GM12878 (cell line): ENCODE data around the gene PGRMC1. TPM values are rescaled to one million over a fixed set of nuclear protein-coding genes. Genes with fewer than 3 reads are reported as not detected.

Experiments used
- ATAC-seq: fragments of 200-7000 bp; cut with Tn5 transposase; 3 replicates; pipeline ENCODE4 v1.9.1; 2020; ENCODE audit warnings: mild to moderate bottlenecking, moderate library complexity
- BruUV-seq: library from RNA; stranded (reverse); fragments of 400-500 nt; replicated peaks from 2 replicates; lab custom pipeline; 2021; lab: Mats Ljungman, UMichigan
- CTCF ChIA-PET: fragments of 300-600 bp; sonication (Branson Sonifier 250); formaldehyde crosslinking; extraction: SDS; loops from one replicate; lab custom pipeline; 2021; ENCODE audit warnings: inconsistent platforms; lab: Yijun Ruan, JAX
- POLR2A ChIA-PET: fragments of 350-600 bp; formaldehyde crosslinking; extraction: SDS; loops from one replicate; lab custom pipeline; 2021; ENCODE audit warnings: inconsistent platforms; lab: Charles Lee
- RAD21 ChIA-PET: fragments of 300-600 bp; sonication (Branson Sonifier 250); formaldehyde crosslinking; loops from one replicate; lab custom pipeline; 2023; ENCODE audit warnings: antibody characterized with exemption; ENCODE audit not compliant: unreplicated experiment; lab: Charles Lee
- SMC1A ChIA-PET: fragments of 300-600 bp; sonication (Branson Sonifier 250); formaldehyde crosslinking; loops from one replicate; lab custom pipeline; 2023; ENCODE audit not compliant: unreplicated experiment, uncharacterized antibody; lab: Charles Lee
- DNase-seq: peaks from one replicate; pipeline ENCODE4 v3.0.0-alpha.2; 2011; ENCODE audit warnings: low read depth, low spot score
- FAIRE-seq: peaks from 3 replicates; lab custom pipeline; 2011; peaks lifted over from hg19 to GRCh38; lab: Jason Lieb, UNC
- H2AFZ ChIP-seq: 2 replicates; pipeline ENCODE4 v1.6.0; 2011; ENCODE audit warnings: low read depth, low read length, control low read depth; ENCODE audit not compliant: control insufficient read depth
- H3K27ac ChIP-seq: 2 replicates; pipeline ENCODE4 v1.5.1; 2011; ENCODE audit warnings: control low read depth; ENCODE audit not compliant: control insufficient read depth, insufficient read depth
- H3K27me3 ChIP-seq, 2 experiments: replicated peaks in 1 of 2; 2 replicates each; pipeline versions ENCODE4 v1.6.0 to v1.6.1; 2011; ENCODE audit warnings: low read length in 1 of 2; ENCODE audit not compliant: control insufficient read depth in 2 of 2, insufficient read depth in 2 of 2
- H3K36me3 ChIP-seq, 2 experiments: 2 replicates each; pipeline ENCODE4 v1.5.1; 2011; ENCODE audit warnings: low read length in 1 of 2; ENCODE audit not compliant: control insufficient read depth in 2 of 2, insufficient read depth in 2 of 2
- H3K4me1 ChIP-seq: 2 replicates; pipeline ENCODE4 v1.6.1; 2011; ENCODE audit warnings: mild to moderate bottlenecking, low read length, moderate library complexity, mixed read lengths; ENCODE audit not compliant: control insufficient read depth, insufficient read depth
- H3K4me2 ChIP-seq: 2 replicates; pipeline ENCODE4 v1.6.0; 2011; ENCODE audit warnings: control low read depth; ENCODE audit not compliant: control insufficient read depth, insufficient read depth
- H3K4me3 ChIP-seq: fragments of 200-600 bp; sonication (generic); 2 replicates; pipeline ENCODE4 v1.5.1; 2016
- H3K79me2 ChIP-seq: 2 replicates; pipeline ENCODE4 v1.6.0; 2011; ENCODE audit warnings: low read length; ENCODE audit not compliant: control insufficient read depth, insufficient read depth
- H3K9ac ChIP-seq: 2 replicates; pipeline ENCODE4 v1.8.0; 2011; ENCODE audit warnings: low read length, control low read depth, mixed read lengths; ENCODE audit not compliant: control insufficient read depth, insufficient read depth
- H3K9me3 ChIP-seq: replicated peaks from 3 replicates; pipeline ENCODE4 v1.5.1; 2011; ENCODE audit warnings: mild to moderate bottlenecking, low read length; ENCODE audit not compliant: control insufficient read depth, insufficient read depth
- H4K20me1 ChIP-seq: 2 replicates; pipeline ENCODE4 v1.6.0; 2011; ENCODE audit not compliant: control insufficient read depth, insufficient read depth
- BMI1 ChIP-seq: fragments of 450-650 bp; IDR thresholded peaks from 2 replicates; pipeline ENCODE4 v1.6.1; 2016; ENCODE audit warnings: mild to moderate bottlenecking, moderate library complexity, borderline replicate concordance
- CEBPB ChIP-seq, 2 experiments: fragments of 150-350 bp in 1 of 2; IDR thresholded peaks; 2 replicates each; pipeline ENCODE4 v1.6.1; 2012 to 2014; ENCODE audit warnings: low read depth in 2 of 2, low read length in 2 of 2, borderline replicate concordance in 1 of 2, inconsistent platforms in 1 of 2
- ETV6 ChIP-seq, 2 experiments: fragments of 450-650 bp in 1 of 2; IDR thresholded peaks in 1 of 2; conservative IDR thresholded peaks in 1 of 2; 2 replicates each; pipeline ENCODE4 v1.6.1; 2014; ENCODE audit warnings: antibody characterized with exemption in 1 of 2, borderline replicate concordance in 1 of 2, low read depth in 1 of 2, mild to moderate bottlenecking in 1 of 2, moderate library complexity in 1 of 2
- HDAC6 ChIP-seq: fragments of 200-600 bp; sonication (generic); IDR thresholded peaks from one replicate; pipeline ENCODE4 v1.8.0; 2017; ENCODE audit warnings: antibody characterized with exemption; ENCODE audit not compliant: unreplicated experiment
- HDGF ChIP-seq: fragments of 450-650 bp; IDR thresholded peaks from 2 replicates; pipeline ENCODE4 v1.6.1; 2016; ENCODE audit warnings: antibody characterized with exemption
- MEF2B ChIP-seq: fragments of 450-650 bp; IDR thresholded peaks from 2 replicates; pipeline ENCODE4 v1.6.1; 2018; ENCODE audit warnings: mild to moderate bottlenecking, moderate library complexity; ENCODE audit not compliant: partially characterized antibody, poor library complexity, severe bottlenecking
- MYB ChIP-seq: fragments of 150-350 bp; IDR thresholded peaks from 2 replicates; pipeline ENCODE4 v1.6.1; 2014; ENCODE audit warnings: mild to moderate bottlenecking, low read depth, low read length, borderline replicate concordance
- NFIC ChIP-seq: IDR thresholded peaks from 2 replicates; pipeline ENCODE4 v1.6.1; 2012; ENCODE audit warnings: low read depth, mild to moderate bottlenecking, inconsistent platforms, low read length, moderate library complexity
- SREBF1 ChIP-seq: IDR thresholded peaks from 2 replicates; pipeline ENCODE4 v1.6.1; 2012; ENCODE audit warnings: mild to moderate bottlenecking, low read length
- YY1 ChIP-seq: IDR thresholded peaks from 2 replicates; pipeline ENCODE4 v1.6.1; 2011; ENCODE audit warnings: low read depth, mild to moderate bottlenecking, low read length
- ZNF207 ChIP-seq: fragments of 450-650 bp; IDR thresholded peaks from 2 replicates; pipeline ENCODE4 v1.6.1; 2014; ENCODE audit warnings: antibody characterized with exemption, mild to moderate bottlenecking, borderline replicate concordance
- ZNF217 ChIP-seq: fragments of 450-650 bp; IDR thresholded peaks from 2 replicates; pipeline ENCODE4 v1.6.1; 2017; ENCODE audit warnings: antibody characterized with exemption, mild to moderate bottlenecking
- ZZZ3 ChIP-seq: IDR thresholded peaks from 2 replicates; pipeline ENCODE4 v1.6.1; 2011; ENCODE audit warnings: low read depth; ENCODE audit not compliant: control insufficient read depth, insufficient read length
- WGBS: methylation state at CpG from one replicate; pipeline ENCODE4 v1.1.6; 2016; ENCODE audit warnings: low lambda C conversion rate; ENCODE audit not compliant: insufficient replicate concordance, insufficient coverage; ENCODE audit errors: missing lambda C conversion rate; 5-methylcytosine and 5-hydroxymethylcytosine counted together
- in situ Hi-C: fragments of 300-500 bp; cut with MboI; formaldehyde crosslinking; loops from 9 replicates; pipeline ENCODE4 v1.14.3; 2018; ENCODE audit warnings: mixed read lengths
- intact Hi-C: fragments of 100-400 bp; cut with micrococcal nuclease; formaldehyde crosslinking; loops from one replicate; pipeline ENCODE4 v1.14.2; 2022; ENCODE audit not compliant: unreplicated experiment
- polyA plus RNA-seq, 11 experiments: library from polyadenylated mRNA; depleted of rRNA in 4 of 11; unstranded in 6 of 11; stranded (reverse) in 5 of 11; fragments of >200 nt; fragmentation: Nextera tagmentation in 4 of 11; fragmentation: Illumina TruSeq in 1 of 11; extraction: Ambion mirVana in 4 of 11; extraction: Trizol in 1 of 11; gene quantifications; 1 replicate in 1 of 11; 2 replicates in 10 of 11; pipeline versions ENCODE4 v1.2.1 to v1.2.3, GENCODE V29; 2011 to 2016; ENCODE audit warnings: inconsistent platforms in 2 of 11, missing spikeins in 2 of 11, low read depth in 1 of 11
- total RNA-seq, 4 experiments: library from RNA; depleted of rRNA in 3 of 4; stranded (reverse); fragments of >200 nt in 3 of 4; fragmentation: Illumina TruSeq in 1 of 4; extraction: Trizol in 1 of 4; gene quantifications; 2 replicates each; pipeline versions ENCODE4 v1.2.1 to v1.2.3, GENCODE V29; 2013 to 2021
- TF ChIP-seq, protein P1 (sequence below): IDR thresholded peaks from 2 replicates; pipeline ENCODE4 v1.6.1; 2012; ENCODE audit warnings: low read depth, low read length, improper control_type of control experiment
- TF ChIP-seq, protein P2 (sequence below): fragments of 450-650 bp; IDR thresholded peaks from 2 replicates; pipeline ENCODE4 v1.6.1; 2014; ENCODE audit warnings: mild to moderate bottlenecking

The PGRMC1 gene
- total and polyA plus RNA-seq, 10 of the 15 experiments (the other 5 are each of a cell fraction or from before 2014, with no cell fraction given): 13.6 to 60.9 (median 43.3) TPM

DNA sequence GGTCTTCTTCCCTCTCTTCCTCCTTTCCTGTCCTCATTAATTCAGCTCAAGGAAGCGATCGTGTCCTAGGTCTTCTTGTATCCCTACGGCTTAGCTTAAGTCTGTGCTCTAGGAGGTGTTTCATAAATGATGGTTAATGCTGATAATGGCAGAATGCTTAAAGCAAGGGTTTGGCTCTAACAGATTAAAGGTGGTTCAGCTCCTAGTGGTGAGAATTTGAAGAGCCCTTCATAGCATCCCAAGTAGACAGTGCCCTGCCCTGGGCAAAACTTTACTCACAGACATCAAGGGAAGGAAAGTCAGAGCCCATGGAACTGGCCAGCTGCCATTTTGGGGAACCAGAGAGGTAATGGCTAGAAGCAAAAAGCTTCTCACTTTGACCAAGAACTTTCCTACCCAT is 47.0 kb upstream of the PGRMC1 start:
- 60% methylated on average over 3 of the region's 3 CpGs for WGBS
- no peaks in the 10 kb centered on the region for H3K27me3 ChIP-seq
- no peak for FAIRE-seq
- ATAC-seq: no peak
- no peak overlapping the region for H3K9ac ChIP-seq
- TF ChIP-seq SREBF1 (no peak), MEF2B (no peak), MYB (no peak), HDAC6 (no peak), NFIC (no peak), BMI1 (no peak)
- no peaks in the 10 kb centered on the region for H4K20me1 ChIP-seq
- H3K4me2 ChIP-seq: no peak overlapping the region
- ChIA-PET POLR2A (no interaction called here), CTCF (interaction anchor here (0.6 kb wide), 1 partner anchor 379 kb away, joined by 3 read pairs; no protein-coding TSS in a partner anchor), SMC1A (no interaction called here), RAD21 (no interaction called here)
- H3K79me2 ChIP-seq: no peaks in the 10 kb centered on the region
- BruUV-seq: no TSS peak
- no peak overlapping the region for H3K4me3 ChIP-seq
- no peak overlapping the region for H2AFZ ChIP-seq
- no peak overlapping the region for H3K27ac ChIP-seq
- no peaks in the 10 kb centered on the region for H3K4me1 ChIP-seq
- in situ Hi-C loops (no loop called here), intact Hi-C loops (no loop called here)
- H3K36me3 ChIP-seq: no peaks in the 10 kb centered on the region
- no peak for DNase-seq
- H3K9me3 ChIP-seq: no peaks in the 10 kb centered on the region

DNA sequence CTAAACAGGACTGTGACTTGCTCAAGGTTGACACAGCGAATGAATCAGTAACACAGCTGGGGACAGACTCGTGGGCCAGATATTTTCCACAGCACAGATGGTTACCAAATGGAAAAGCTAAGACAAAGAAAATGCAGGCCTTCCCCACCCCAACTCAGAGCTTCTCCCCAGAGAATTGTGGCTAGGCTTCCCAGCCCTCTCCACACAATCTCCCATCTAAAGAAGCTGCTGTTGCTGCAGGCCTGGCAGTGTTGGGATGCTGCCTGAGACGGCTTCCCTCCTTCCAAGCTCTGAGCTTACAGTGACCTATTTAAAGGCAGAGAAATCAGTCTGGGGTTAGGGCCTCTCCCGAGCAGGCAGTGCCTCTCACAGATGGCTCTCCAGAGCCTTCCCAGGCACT is 46.5 kb upstream of the PGRMC1 start:
- no peaks in the 10 kb centered on the region for H3K36me3 ChIP-seq
- ChIA-PET RAD21 (no interaction called here), CTCF (no interaction called here), POLR2A (no interaction called here), SMC1A (no interaction called here)
- BruUV-seq: no TSS peak
- H3K4me3 ChIP-seq: no peak overlapping the region
- FAIRE-seq (no peak), DNase-seq (no peak), ATAC-seq (no peak)
- 0% methylated on average over 4 of the region's 4 CpGs for WGBS
- H3K4me2 ChIP-seq: no peak overlapping the region
- no peaks in the 10 kb centered on the region for H3K27me3 ChIP-seq
- no peak overlapping the region for H2AFZ ChIP-seq
- intact Hi-C loops: no loop called here
- no peaks in the 10 kb centered on the region for H3K79me2 ChIP-seq
- H3K27ac ChIP-seq: no peak overlapping the region
- H3K9me3 ChIP-seq: no peaks in the 10 kb centered on the region
- no peak overlapping the region for H3K9ac ChIP-seq
- H4K20me1 ChIP-seq: no peaks in the 10 kb centered on the region
- TF ChIP-seq HDGF (no peak), ZZZ3 (no peak), YY1 (no peak), ETV6 (conservative IDR thresholded peaks at IDR 0.05 in 1 of 2, IDR thresholded peaks at IDR 0.05 in 1 of 2; ENCODE audit: borderline replicate concordance in 1 of 2, low read depth in 1 of 2) (no peak), ZNF207 (no peak), CEBPB (IDR thresholded peaks at IDR 0.05; ENCODE audit: borderline replicate concordance in 1 of 2, low read depth in 2 of 2, low read length in 2 of 2) (no peak), ZNF217 (no peak)
- TF ChIP-seq, protein P1, sequence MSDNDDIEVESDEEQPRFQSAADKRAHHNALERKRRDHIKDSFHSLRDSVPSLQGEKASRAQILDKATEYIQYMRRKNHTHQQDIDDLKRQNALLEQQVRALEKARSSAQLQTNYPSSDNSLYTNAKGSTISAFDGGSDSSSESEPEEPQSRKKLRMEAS: no peak
- TF ChIP-seq, protein P2, sequence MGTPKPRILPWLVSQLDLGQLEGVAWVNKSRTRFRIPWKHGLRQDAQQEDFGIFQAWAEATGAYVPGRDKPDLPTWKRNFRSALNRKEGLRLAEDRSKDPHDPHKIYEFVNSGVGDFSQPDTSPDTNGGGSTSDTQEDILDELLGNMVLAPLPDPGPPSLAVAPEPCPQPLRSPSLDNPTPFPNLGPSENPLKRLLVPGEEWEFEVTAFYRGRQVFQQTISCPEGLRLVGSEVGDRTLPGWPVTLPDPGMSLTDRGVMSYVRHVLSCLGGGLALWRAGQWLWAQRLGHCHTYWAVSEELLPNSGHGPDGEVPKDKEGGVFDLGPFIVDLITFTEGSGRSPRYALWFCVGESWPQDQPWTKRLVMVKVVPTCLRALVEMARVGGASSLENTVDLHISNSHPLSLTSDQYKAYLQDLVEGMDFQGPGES: no peak
- in situ Hi-C loops: no loop called here
- no peaks in the 10 kb centered on the region for H3K4me1 ChIP-seq
